Measurements from ENCODE around the gene GADD45A.

GADD45A gene

GRCh38 chr1:67645495-67646144 is 39.4 kb upstream of the GADD45A start (continued):
- TF ChIP-seq TOX (CRISPR knock-in tag; IDR thresholded peaks at IDR 0.05; ENCODE audit: borderline replicate concordance), result no peak

- ATAC-seq, result peak; percentile 86
- peak; percentile 91 for TF ChIP-seq TSHZ2 (CRISPR knock-in tag; IDR thresholded peaks at IDR 0.05)
- TF ChIP-seq CREB5 (CRISPR knock-in tag; IDR thresholded peaks at IDR 0.05; ENCODE audit: low read depth), result no peak
- no peak for TF ChIP-seq PATZ1 (CRISPR knock-in tag; IDR thresholded peaks at IDR 0.05; ENCODE audit: borderline replicate concordance)
- peak; percentile 66; the same call in 1 of the 2 replicates for TF ChIP-seq GLIS3 (CRISPR knock-in tag; IDR thresholded peaks at IDR 0.05)
- peak; percentile 85 for TF ChIP-seq TCF4 (CRISPR knock-in tag; IDR thresholded peaks at IDR 0.05; ENCODE audit: borderline replicate concordance)
- TF ChIP-seq RARB (CRISPR knock-in tag; IDR thresholded peaks at IDR 0.05), result no peak
- no peak for TF ChIP-seq ARNTL (CRISPR knock-in tag; IDR thresholded peaks at IDR 0.05; ENCODE audit: borderline replicate concordance, low read depth)
- no peak for TF ChIP-seq ZNF8 (CRISPR knock-in tag; IDR thresholded peaks at IDR 0.05)
- no peak for TF ChIP-seq ZC3H10 (CRISPR knock-in tag; IDR thresholded peaks at IDR 0.05)
- TF ChIP-seq ZNF565 (CRISPR knock-in tag; conservative IDR thresholded peaks at IDR 0.05; ENCODE audit: low read depth), result no peak
- no peak for TF ChIP-seq CSRNP3 (CRISPR knock-in tag; IDR thresholded peaks at IDR 0.05)
- TF ChIP-seq SNAI2 (CRISPR knock-in tag; IDR thresholded peaks at IDR 0.05), result no peak
- TF ChIP-seq ISL1 (CRISPR knock-in tag; IDR thresholded peaks at IDR 0.05), result no peak
- no peak for TF ChIP-seq BACH2 (CRISPR knock-in tag; IDR thresholded peaks at IDR 0.05; ENCODE audit: borderline replicate concordance)
- TF ChIP-seq ZFP30 (CRISPR knock-in tag; IDR thresholded peaks at IDR 0.05), result no peak
- no peak for TF ChIP-seq CSDC2 (CRISPR knock-in tag; IDR thresholded peaks at IDR 0.05)
- TF ChIP-seq OSR1 (CRISPR knock-in tag; IDR thresholded peaks at IDR 0.05), result no peak
- TF ChIP-seq ESRRG (CRISPR knock-in tag; IDR thresholded peaks at IDR 0.05), result no peak
- no peak for TF ChIP-seq ZFP3 (CRISPR knock-in tag; IDR thresholded peaks at IDR 0.05)
- TF ChIP-seq POU6F1 (CRISPR knock-in tag; IDR thresholded peaks at IDR 0.05; ENCODE audit: borderline replicate concordance, low read depth), result no peak
- TF ChIP-seq TOX (CRISPR knock-in tag; IDR thresholded peaks at IDR 0.05; ENCODE audit: borderline replicate concordance), result no peak
- TF ChIP-seq ZNF70 (CRISPR knock-in tag; IDR thresholded peaks at IDR 0.05), result peak; percentile 96
- no peak for TF ChIP-seq PPARA (CRISPR knock-in tag; IDR thresholded peaks at IDR 0.05; ENCODE audit: borderline replicate concordance)
These were observed 38.6 kb upstream of the GADD45A start for GRCh38 chr1:67646145-67647035.
